HL-60/S4 (cell line): Measurements from ENCODE around the gene RABGAP1L.
"Not testable (repeated sequence)": the region's sequence is repeated elsewhere in the genome, so short reads cannot be mapped to it uniquely, and the experiment has no call there.

Source experiments
- in situ Hi-C: fragments of 300-500 bp; cut with MboI; formaldehyde crosslinking; loops from 2 replicates; pipeline ENCODE4 v1.14.3; 2022; ENCODE audit warnings: low sequenced_read_pairs

The RABGAP1L gene

GRCh38 chr1:174415506-174415905, 256.2 kb downstream of the RABGAP1L start:
- in situ Hi-C loops: no loop called here

- in situ Hi-C loops: no loop called here
These were observed 258.6 kb downstream of the RABGAP1L start for GRCh38 chr1:174417921-174418320.

- in situ Hi-C loops: no loop called here
These were observed 265.8 kb downstream of the RABGAP1L start for GRCh38 chr1:174425121-174425520.

- in situ Hi-C loops: no loop called here
These were observed 266.8 kb downstream of the RABGAP1L start for GRCh38 chr1:174426153-174426552.

GRCh38 chr1:174428033-174428432, 268.7 kb downstream of the RABGAP1L start:
- in situ Hi-C loops: no loop called here

- in situ Hi-C loops: no loop called here
These were observed 269.4 kb downstream of the RABGAP1L start for GRCh38 chr1:174428739-174429138.

GRCh38 chr1:174433451-174433850, 274.1 kb downstream of the RABGAP1L start:
- in situ Hi-C loops: no loop called here

GRCh38 chr1:174445351-174445750, 286.0 kb downstream of the RABGAP1L start:
- in situ Hi-C loops: no loop called here

- in situ Hi-C loops: no loop called here
These were observed 286.5 kb downstream of the RABGAP1L start for GRCh38 chr1:174445817-174446216.

GRCh38 chr1:174447866-174448530, 288.7 kb downstream of the RABGAP1L start, which contains the start of gene GPR52:
GPR52 (plus strand) TSS chr1:174447964; CDS start chr1:174448112, 148 bp downstream.
- in situ Hi-C loops: no loop called here

GRCh38 chr1:174448531-174448883, 289.2 kb downstream of the RABGAP1L start:
- in situ Hi-C loops: no loop called here

GRCh38 chr1:174448974-174449373, 289.7 kb downstream of the RABGAP1L start:
- in situ Hi-C loops: no loop called here

- in situ Hi-C loops: no loop called here
These were observed 292.1 kb downstream of the RABGAP1L start for GRCh38 chr1:174451408-174451807.

GRCh38 chr1:174465855-174466254, 306.5 kb downstream of the RABGAP1L start:
- in situ Hi-C loops: no loop called here

- in situ Hi-C loops: no loop called here
These were observed 307.3 kb downstream of the RABGAP1L start for GRCh38 chr1:174466607-174467006.

GRCh38 chr1:174469052-174469451, 309.7 kb downstream of the RABGAP1L start:
- in situ Hi-C loops: no loop called here

GRCh38 chr1:174469687-174470086, 310.4 kb downstream of the RABGAP1L start:
- in situ Hi-C loops: no loop called here

GRCh38 chr1:174479281-174479680, 320.0 kb downstream of the RABGAP1L start:
- in situ Hi-C loops: no loop called here

GRCh38 chr1:174480324-174480723, 321.0 kb downstream of the RABGAP1L start:
- in situ Hi-C loops: no loop called here

- in situ Hi-C loops: no loop called here
These were observed 332.3 kb downstream of the RABGAP1L start for GRCh38 chr1:174491606-174492005.

- in situ Hi-C loops: no loop called here
These were observed 338.2 kb downstream of the RABGAP1L start for GRCh38 chr1:174497478-174497877.

- in situ Hi-C loops: not testable (repeated sequence)
These were observed 357.4 kb downstream of the RABGAP1L start for GRCh38 chr1:174516755-174517154.

- in situ Hi-C loops: no loop called here
These were observed 360.5 kb downstream of the RABGAP1L start for GRCh38 chr1:174519844-174520243.
